ENCODE results near the gene PIP4P1. TPM values are rescaled to one million over a fixed set of nuclear protein-coding genes. Genes with fewer than 3 reads are reported as not detected.

PIP4P1 gene
- polyA plus RNA-seq, 3 donors: 19.4 to 106 (median 21.2) TPM

- 30% methylated on average over 3 of the region's 8 CpGs for WGBS (ENCODE audit: insufficient coverage)
- Mint-ChIP-seq H3K27me3 (ENCODE audit: low read depth in 3 of 3) (peaks cover 0 to 2% (median 0%) of the 10 kb centered on the region in 3 donors), H3K36me3 (peaks cover 33 to 38% of the 10 kb centered on the region in 2 donors), H3K4me1 (peaks cover 13% of the 10 kb centered on the region), H3K27ac (peak overlapping the region in 3 of 7 donors; percentile 53 to 79 (median 56)), H3K9me3 (peaks cover 0 to 2% (median 0%) of the 10 kb centered on the region in 7 donors), H3K4me3 (no peak overlapping the region)
- Histone ChIP-seq H3K9ac (ENCODE audit: insufficient read depth, low read length, poor library complexity, severe bottlenecking) (no peak overlapping the region), H3K79me2 (ENCODE audit: insufficient read depth, low read length) (peaks cover 63% of the 10 kb centered on the region), H3K27ac (ENCODE audit: low read depth in 1 of 2, low read length in 2 of 2) (peak overlapping the region; percentile 33 to 94), H2AFZ (ENCODE audit: insufficient read depth, low read depth, low read length, poor library complexity, severe bottlenecking) (no peak overlapping the region), H3K36me3 (replicated peaks in 1 of 2; ENCODE audit: control insufficient read depth in 1 of 2, insufficient read depth in 2 of 2, low read length in 2 of 2) (peaks cover 35 to 38% of the 10 kb centered on the region in 2 donors), H3K4me2 (replicated peaks; ENCODE audit: extremely low read depth, low read length, poor library complexity, severe bottlenecking) (no peak overlapping the region), H3K4me3 (replicated peaks in 1 of 3; ENCODE audit: low read depth in 2 of 3, low read length in 3 of 3) (no peak overlapping the region), H3K27me3 (ENCODE audit: control insufficient read depth in 2 of 2, insufficient read depth in 2 of 2, low read length in 2 of 2) (no peaks in the 10 kb centered on the region), H3K9me3 (replicated peaks in 1 of 2; ENCODE audit: control insufficient read depth in 1 of 2, insufficient read depth in 1 of 2, low read length in 2 of 2) (no peaks in the 10 kb centered on the region), H3K4me1 (ENCODE audit: control insufficient read depth in 1 of 2, insufficient read depth in 2 of 2, low read length in 2 of 2) (peaks cover 68 to 79% of the 10 kb centered on the region in 2 donors), H4K20me1 (ENCODE audit: insufficient read depth, low read length) (peaks cover 30% of the 10 kb centered on the region)
- DNase-seq: no peak
- intact Hi-C loops (cut with micrococcal nuclease): loop anchor here (5.0 to 10.0 kb wide), 2 partner anchors 113 to 804 kb away; partner anchors contain the start of gene PARP2 (in 2 of the 2)
- TF ChIP-seq, protein P1, sequence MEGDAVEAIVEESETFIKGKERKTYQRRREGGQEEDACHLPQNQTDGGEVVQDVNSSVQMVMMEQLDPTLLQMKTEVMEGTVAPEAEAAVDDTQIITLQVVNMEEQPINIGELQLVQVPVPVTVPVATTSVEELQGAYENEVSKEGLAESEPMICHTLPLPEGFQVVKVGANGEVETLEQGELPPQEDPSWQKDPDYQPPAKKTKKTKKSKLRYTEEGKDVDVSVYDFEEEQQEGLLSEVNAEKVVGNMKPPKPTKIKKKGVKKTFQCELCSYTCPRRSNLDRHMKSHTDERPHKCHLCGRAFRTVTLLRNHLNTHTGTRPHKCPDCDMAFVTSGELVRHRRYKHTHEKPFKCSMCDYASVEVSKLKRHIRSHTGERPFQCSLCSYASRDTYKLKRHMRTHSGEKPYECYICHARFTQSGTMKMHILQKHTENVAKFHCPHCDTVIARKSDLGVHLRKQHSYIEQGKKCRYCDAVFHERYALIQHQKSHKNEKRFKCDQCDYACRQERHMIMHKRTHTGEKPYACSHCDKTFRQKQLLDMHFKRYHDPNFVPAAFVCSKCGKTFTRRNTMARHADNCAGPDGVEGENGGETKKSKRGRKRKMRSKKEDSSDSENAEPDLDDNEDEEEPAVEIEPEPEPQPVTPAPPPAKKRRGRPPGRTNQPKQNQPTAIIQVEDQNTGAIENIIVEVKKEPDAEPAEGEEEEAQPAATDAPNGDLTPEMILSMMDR (IDR thresholded peaks at IDR 0.05): no peak
Observed at GRCh38 chr14:20458031-20458789, 3.0 kb downstream of the PIP4P1 start.

- H3K4me1 Mint-ChIP-seq: peaks cover 8% of the 10 kb centered on the region
- WGBS (ENCODE audit: insufficient coverage): 1% methylated on average over 11 of the region's 13 CpGs
Observed at GRCh38 chr14:20456971-20457370, 4.3 kb downstream of the PIP4P1 start.

More at GRCh38 chr14:20456971-20457370, 4.3 kb downstream of the PIP4P1 start:
- Histone ChIP-seq H3K79me2 (ENCODE audit: insufficient read depth, low read length) (peaks cover 73% of the 10 kb centered on the region), H3K4me1 (ENCODE audit: control insufficient read depth in 1 of 2, insufficient read depth in 2 of 2, low read length in 2 of 2) (peaks cover 63 to 73% of the 10 kb centered on the region in 2 donors), H3K27me3 (ENCODE audit: control insufficient read depth in 2 of 2, insufficient read depth in 2 of 2, low read length in 2 of 2) (no peaks in the 10 kb centered on the region), H3K9ac (ENCODE audit: insufficient read depth, low read length, poor library complexity, severe bottlenecking) (no peak overlapping the region), H3K4me3 (replicated peaks in 1 of 3; ENCODE audit: low read depth in 2 of 3, low read length in 3 of 3) (no peak overlapping the region), H3K36me3 (replicated peaks in 1 of 2; ENCODE audit: control insufficient read depth in 1 of 2, insufficient read depth in 2 of 2, low read length in 2 of 2) (peaks cover 40 to 46% of the 10 kb centered on the region in 2 donors), H3K9me3 (replicated peaks in 1 of 2; ENCODE audit: control insufficient read depth in 1 of 2, insufficient read depth in 1 of 2, low read length in 2 of 2) (no peaks in the 10 kb centered on the region), H4K20me1 (ENCODE audit: insufficient read depth, low read length) (peaks cover 30% of the 10 kb centered on the region), H2AFZ (ENCODE audit: insufficient read depth, low read depth, low read length, poor library complexity, severe bottlenecking) (no peak overlapping the region), H3K4me2 (replicated peaks; ENCODE audit: extremely low read depth, low read length, poor library complexity, severe bottlenecking) (peak overlapping the region; percentile 80), H3K27ac (ENCODE audit: low read depth in 1 of 2, low read length in 2 of 2) (peak overlapping the region; percentile 43 to 94)
- no peak overlapping the region for H3K4me3 Mint-ChIP-seq
- intact Hi-C loops (cut with micrococcal nuclease): loop anchor here (5.0 to 10.0 kb wide), 2 partner anchors 112 to 805 kb away; partner anchors contain the start of gene PARP2 (in 2 of the 2)
- TF ChIP-seq, protein P1 (IDR thresholded peaks at IDR 0.05): no peak
- peaks cover 0 to 2% (median 0%) of the 10 kb centered on the region in 3 donors for H3K27me3 Mint-ChIP-seq (ENCODE audit: low read depth in 3 of 3)
- peaks cover 0 to 2% (median 0%) of the 10 kb centered on the region in 7 donors for H3K9me3 Mint-ChIP-seq
- H3K36me3 Mint-ChIP-seq: peaks cover 40 to 44% of the 10 kb centered on the region in 2 donors
- peak in 2 of 3 donors; percentile 25 to 49 for DNase-seq
- H3K27ac Mint-ChIP-seq: peak overlapping the region in 2 of 7 donors; percentile 77 to 79
